Ectodermal cell (in vitro differentiated cells): ENCODE measurements around the gene PEAK3.

ENCODE experiments used
- H3K27ac ChIP-seq: 2 replicates; pipeline ENCODE4 v1.7.0; 2013; ENCODE audit warnings: mild to moderate bottlenecking, low read depth, low read length; ENCODE audit not compliant: insufficient read depth, poor library complexity, severe bottlenecking
- H3K27me3 ChIP-seq: 2 replicates; pipeline ENCODE4 v1.7.0; 2013; ENCODE audit warnings: mild to moderate bottlenecking, low read length; ENCODE audit not compliant: insufficient read depth, control insufficient read depth, poor library complexity, severe bottlenecking
- H3K36me3 ChIP-seq: one replicate; pipeline ENCODE4 v1.7.0; 2013; ENCODE audit warnings: low read length; ENCODE audit not compliant: control insufficient read depth, insufficient read depth
- H3K4me1 ChIP-seq: one replicate; pipeline ENCODE4 v1.7.0; 2013; ENCODE audit warnings: low read length; ENCODE audit not compliant: control insufficient read depth, insufficient read depth
- H3K4me3 ChIP-seq: 2 replicates; pipeline ENCODE4 v1.7.0; 2013; ENCODE audit warnings: low read depth, low read length, control low read depth; ENCODE audit not compliant: insufficient read depth
- H3K9me3 ChIP-seq: 2 replicates; pipeline ENCODE4 v1.7.0; 2013; ENCODE audit warnings: mild to moderate bottlenecking, low read length, moderate library complexity; ENCODE audit not compliant: control insufficient read depth
- WGBS, 2 experiments: methylation state at CpG; one replicate each; pipeline ENCODE4 v1.1.7; 2013; ENCODE audit warnings: missing lambda C conversion rate in 2 of 2; 5-methylcytosine and 5-hydroxymethylcytosine counted together

Gene PEAK3

DNA sequence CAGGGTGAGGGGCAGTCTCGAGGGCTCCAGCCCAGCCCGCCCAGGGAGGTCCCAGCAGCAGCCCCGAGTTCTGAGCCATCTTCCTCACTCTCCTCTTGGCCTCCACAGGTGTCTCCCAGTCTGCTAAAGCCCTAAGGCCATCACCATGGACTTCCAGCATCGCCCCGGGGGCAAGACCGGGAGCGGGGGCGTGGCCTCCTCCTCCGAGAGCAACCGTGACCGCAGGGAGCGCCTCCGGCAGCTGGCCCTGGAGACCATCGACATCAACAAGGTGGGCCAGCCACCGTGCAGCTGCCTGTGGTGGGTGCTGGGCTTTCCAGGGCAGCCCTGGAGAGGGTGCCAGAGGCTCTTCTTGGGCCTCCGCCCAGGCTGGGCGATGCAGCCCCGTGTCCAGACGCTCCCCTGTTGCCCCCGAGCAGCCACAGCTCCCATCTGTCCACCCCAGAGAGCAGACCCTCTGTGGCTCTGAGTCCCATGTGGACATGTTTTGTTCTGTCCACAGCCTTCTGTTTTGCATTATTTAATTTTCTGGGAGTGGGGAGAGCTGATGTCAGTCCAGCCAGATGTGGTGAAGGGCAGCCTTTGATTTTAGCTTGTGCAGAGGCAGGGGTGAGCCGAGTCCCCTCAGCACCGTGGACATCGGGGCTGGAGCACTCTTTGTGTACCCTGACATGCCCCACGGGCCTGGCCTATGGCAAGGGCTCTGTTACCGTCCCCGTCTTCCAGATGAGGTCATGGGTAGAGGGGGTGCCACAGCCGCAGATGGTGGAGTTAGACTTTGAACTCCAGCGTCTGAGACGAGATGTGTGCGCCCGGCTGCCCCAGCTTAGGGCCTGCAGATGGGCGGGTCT is 38.5 kb downstream of the PEAK3 start:
- Histone ChIP-seq H3K4me3 (no peak overlapping the region), H3K27ac (no peak overlapping the region), H3K27me3 (no peaks in the 10 kb centered on the region), H3K9me3 (no peaks in the 10 kb centered on the region), H3K36me3 (peaks cover 41% of the 10 kb centered on the region), H3K4me1 (peaks cover 24% of the 10 kb centered on the region)
- 93 to 94% methylated on average over 32 of the region's 32 CpGs for WGBS, 2 experiments

DNA sequence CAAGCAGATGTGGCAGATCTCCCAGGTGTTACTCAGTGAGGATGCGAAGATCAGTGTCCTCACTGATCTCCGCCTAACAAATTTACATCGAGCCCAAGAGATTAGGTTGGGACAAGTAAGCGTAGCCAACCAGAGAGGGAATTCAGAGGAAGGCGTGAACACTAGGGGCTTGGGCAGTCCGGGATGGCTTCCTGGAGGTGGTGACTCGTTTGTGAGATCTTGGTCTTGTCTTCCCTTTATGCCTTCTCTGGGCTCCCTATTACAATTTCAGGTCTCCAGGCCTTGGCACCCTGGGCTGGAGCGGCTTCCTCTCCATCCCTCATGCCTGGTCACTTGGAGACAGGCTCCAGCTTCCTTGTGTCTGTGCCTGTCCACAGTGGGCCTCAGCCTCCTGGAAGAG is 39.2 kb downstream of the PEAK3 start:
- peaks cover 29% of the 10 kb centered on the region for H3K4me1 ChIP-seq
- peaks cover 41% of the 10 kb centered on the region for H3K36me3 ChIP-seq
- WGBS, 2 experiments: 92 to 96% methylated on average over 8 of the region's 8 CpGs

DNA sequence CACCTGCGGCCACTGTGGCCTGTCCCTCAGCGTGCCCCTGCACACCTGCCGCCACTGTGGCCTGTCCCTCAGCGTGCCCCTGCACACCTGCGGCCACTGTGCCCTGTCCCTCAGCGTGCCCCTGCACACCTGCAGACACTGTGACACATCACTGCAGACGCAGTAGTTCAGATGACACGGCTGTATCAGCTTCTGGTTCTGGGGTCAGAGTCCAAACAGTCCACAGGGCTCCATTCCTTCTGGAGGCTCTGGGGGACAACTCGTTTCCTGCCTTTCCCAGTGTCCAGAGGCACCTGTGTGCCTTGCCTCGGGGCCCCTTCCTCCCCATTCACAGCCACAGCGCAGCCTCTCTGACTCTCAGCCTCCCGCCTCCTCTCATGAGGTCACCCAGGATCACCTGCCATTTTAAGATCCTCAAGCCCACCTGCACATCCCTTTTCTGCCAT is 39.9 kb downstream of the PEAK3 start:
- Histone ChIP-seq H3K4me1 (peaks cover 29% of the 10 kb centered on the region), H3K4me3 (no peak overlapping the region), H3K27ac (no peak overlapping the region), H3K36me3 (peaks cover 39% of the 10 kb centered on the region), H3K9me3 (no peaks in the 10 kb centered on the region), H3K27me3 (no peaks in the 10 kb centered on the region)
- WGBS, 2 experiments: 94% methylated on average over 12 of the region's 12 CpGs

More for the DNA sequence above, 39.2 kb downstream of the PEAK3 start:
- no peaks in the 10 kb centered on the region for H3K9me3 ChIP-seq
- H3K27ac ChIP-seq: no peak overlapping the region
- H3K4me3 ChIP-seq: no peak overlapping the region
- no peaks in the 10 kb centered on the region for H3K27me3 ChIP-seq

DNA sequence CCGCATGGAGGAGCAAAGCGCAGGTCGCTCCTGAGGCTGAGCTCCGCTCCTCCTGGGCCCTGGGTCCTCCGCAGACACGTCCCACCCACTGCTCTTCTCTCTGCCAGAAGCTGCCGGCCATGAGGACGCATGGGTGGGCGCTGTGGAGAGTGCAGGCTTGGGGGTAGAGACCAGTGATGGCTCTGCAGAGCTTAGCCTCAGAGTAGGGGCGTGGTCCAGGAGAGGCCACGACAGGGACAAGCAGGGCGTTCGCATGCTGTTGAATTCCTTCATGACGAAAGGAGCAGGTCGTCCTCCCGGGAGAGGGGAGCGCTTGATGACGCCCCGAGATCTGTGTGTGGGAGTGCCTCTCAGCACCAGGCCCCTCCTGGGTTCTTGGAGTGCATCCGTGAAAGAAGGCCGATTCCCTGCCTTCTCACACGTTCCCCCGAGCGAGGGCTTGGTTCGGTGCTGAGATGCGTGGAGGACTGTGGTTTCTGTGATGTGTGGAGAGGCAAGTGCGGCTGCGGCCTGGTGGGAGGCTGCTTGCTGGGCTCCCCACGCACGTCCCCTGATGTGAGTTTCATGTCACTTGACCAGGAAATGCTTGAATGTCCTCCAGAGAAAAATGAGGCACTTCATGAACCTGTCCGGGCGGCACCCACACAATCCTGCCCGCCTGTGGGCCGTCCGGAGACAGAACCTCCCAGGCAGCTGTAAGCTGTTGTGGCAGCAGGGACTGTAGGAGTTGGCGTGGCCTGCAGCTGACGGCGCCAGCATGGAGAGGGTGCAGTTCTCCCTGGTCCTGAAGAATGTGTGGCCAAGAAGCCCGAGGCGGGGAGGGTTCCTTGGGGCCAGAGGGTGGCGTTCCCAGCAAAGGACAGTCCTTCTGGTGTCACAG is 40.9 kb downstream of the PEAK3 start:
- peaks cover 29% of the 10 kb centered on the region for H3K4me1 ChIP-seq
- H3K9me3 ChIP-seq: no peaks in the 10 kb centered on the region
- no peak overlapping the region for H3K27ac ChIP-seq
- peaks cover 29% of the 10 kb centered on the region for H3K36me3 ChIP-seq
- H3K4me3 ChIP-seq: no peak overlapping the region
- 92% methylated on average over 41 of the region's 41 CpGs for WGBS, 2 experiments
- no peaks in the 10 kb centered on the region for H3K27me3 ChIP-seq

DNA sequence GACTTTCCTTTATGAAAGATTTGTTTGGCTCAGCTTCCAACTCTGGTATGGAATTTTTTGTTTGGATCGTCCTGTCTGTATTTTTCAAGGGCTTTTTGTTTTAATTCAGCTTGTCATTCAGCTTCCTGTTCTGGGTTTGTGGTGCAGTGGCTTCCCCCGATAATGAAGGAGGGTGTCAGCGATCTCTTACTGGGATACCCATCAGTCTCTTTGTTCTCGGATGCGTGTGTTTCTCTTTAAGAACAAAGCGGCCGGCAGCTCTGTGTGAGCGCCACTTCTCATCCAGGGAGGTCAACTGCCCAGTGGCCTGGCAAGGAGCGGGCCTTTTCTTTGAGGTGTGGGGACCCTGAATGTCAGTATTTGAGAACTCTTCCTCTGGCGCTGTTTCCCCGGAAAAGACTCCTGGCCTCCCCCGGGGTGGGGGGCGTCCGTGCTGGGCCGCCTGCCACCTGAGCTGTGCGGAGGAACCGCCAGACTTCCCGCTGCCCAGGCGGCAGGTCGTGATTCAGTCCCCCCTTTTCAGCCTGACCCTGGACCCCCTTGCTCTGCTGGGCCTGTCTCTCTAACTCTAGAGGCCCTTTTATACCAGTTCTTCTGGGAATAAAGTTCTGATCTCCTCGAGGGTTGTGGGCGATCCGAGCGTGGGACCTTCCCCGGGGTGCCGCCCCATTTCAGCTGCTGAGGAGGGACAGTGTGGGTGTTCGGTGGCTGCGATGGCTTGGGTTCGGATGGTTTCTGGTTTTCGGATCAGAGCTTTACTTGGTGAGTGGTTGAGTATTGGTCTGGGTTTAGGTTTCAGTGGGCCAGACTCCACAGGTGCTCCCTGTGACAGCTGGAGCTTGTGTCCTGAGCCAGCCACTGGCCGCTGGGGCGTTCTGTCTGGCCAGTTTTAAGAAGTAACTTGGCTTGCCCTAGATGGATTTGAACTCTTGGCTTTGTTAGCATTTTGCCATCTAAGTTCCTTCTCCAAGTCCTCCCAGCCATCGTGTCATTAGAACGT is 41.9 kb downstream of the PEAK3 start:
- Histone ChIP-seq H3K9me3 (no peaks in the 10 kb centered on the region), H3K36me3 (peaks cover 18% of the 10 kb centered on the region), H3K27me3 (no peaks in the 10 kb centered on the region), H3K4me1 (peaks cover 31% of the 10 kb centered on the region), H3K27ac (peak overlapping the region; percentile 73), H3K4me3 (peak overlapping the region; percentile 33)
- 42 to 43% methylated on average over 34 of the region's 34 CpGs for WGBS, 2 experiments

DNA sequence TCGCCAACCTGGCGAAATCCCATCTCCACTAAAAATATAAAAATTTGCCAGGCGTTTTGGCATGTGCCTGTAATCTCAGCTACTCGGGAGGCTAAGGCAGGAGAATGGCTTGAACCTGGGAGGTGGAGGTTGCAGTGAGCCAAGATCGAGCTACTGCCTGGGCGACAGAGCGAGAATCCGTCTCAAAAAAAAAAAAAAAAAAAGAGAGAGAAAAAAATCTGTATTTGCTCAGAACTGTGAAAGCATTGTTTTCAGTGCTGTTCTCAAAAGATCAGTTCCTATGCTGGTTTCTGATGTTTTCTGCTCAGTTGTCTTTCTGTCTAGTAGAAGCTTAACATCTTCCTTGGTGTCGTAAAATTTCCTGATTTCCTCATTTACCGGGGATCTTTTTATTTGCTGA is 42.8 kb downstream of the PEAK3 start:
- peaks cover 37% of the 10 kb centered on the region for H3K4me1 ChIP-seq
- WGBS, 2 experiments: 77 to 79% methylated on average over 10 of the region's 10 CpGs
- H3K27me3 ChIP-seq: no peaks in the 10 kb centered on the region
- peak overlapping the region; percentile 33 for H3K4me3 ChIP-seq
- peak overlapping the region; percentile 73 for H3K27ac ChIP-seq
- no peaks in the 10 kb centered on the region for H3K9me3 ChIP-seq
- H3K36me3 ChIP-seq: peaks cover 10% of the 10 kb centered on the region

DNA sequence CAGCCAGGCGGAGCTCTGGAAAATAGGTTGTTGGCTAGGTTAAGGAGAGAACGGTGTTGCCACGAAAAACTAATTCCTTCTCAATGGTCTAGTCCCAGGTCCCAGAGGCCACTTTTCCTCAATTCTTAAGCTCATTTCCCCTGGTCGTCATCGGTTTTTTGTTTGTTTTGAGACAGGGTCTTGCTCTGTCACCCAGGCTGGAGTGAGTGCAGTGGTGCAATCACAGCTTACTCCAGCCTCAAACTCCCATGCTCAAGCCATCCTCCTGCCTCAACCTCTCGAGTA is 44.2 kb downstream of the PEAK3 start:
- no peaks in the 10 kb centered on the region for H3K9me3 ChIP-seq
- no peak overlapping the region for H3K27ac ChIP-seq
- peaks cover 5% of the 10 kb centered on the region for H3K36me3 ChIP-seq
- WGBS, 2 experiments: 84 to 89% methylated on average over 6 of the region's 6 CpGs
- peak overlapping the region; percentile 78 for H3K4me3 ChIP-seq
- peaks cover 37% of the 10 kb centered on the region for H3K4me1 ChIP-seq
- H3K27me3 ChIP-seq: no peaks in the 10 kb centered on the region

DNA sequence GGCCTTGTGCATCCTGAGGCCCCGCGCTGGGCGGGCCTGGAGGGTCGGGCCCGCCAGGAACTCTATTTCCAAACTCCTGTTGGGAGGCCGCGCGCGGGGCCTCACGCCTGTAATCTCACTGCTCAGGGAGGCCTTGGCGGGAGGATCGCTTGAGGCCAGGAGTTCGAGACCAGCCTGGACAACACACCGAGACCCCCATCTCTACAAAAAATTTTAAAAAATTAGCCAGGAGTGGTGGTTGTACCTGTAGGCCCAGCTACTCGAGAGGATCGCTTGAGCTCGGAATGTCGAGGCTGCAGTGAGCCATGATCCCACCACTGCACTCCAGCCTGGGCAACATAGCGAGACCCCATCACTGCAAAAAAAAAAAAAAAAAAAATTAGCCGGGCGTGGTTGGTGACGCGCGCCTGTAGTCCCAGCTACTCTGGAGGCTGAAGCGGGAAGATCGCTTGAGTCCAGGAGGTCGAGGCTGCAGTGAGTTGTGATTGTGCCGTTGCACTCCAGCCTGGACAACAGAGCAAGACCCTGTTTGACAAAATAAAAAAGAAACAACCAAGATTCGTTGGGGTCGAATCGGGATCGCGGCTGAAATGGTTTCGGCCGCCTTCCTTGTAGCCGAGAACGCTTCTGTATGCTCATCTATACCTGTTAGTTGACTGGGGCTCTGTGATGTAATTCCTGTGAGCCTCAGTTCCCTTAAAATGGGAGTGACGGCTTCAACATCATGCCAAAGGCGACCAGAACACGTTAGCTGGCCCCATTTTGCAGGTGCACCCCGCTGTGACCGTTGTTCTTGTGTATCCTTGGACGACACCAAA is 44.7 kb downstream of the PEAK3 start:
- Histone ChIP-seq H3K36me3 (peaks cover 6% of the 10 kb centered on the region), H3K27ac (peak overlapping the region; percentile 99), H3K9me3 (no peaks in the 10 kb centered on the region), H3K27me3 (no peaks in the 10 kb centered on the region), H3K4me3 (peak overlapping the region; percentile 78), H3K4me1 (peaks cover 37% of the 10 kb centered on the region)
- WGBS, 2 experiments: 43 to 46% methylated on average over 43 of the region's 43 CpGs
